Transverse colon (tissue), 4 donors: ENCODE results near the gene ARMH2. TPM values are rescaled to one million over a fixed set of nuclear protein-coding genes. Genes with fewer than 3 reads are reported as not detected.

Experiments
- DNase-seq: peaks from one replicate; pipeline ENCODE4 v3.0.0-alpha.2; 2019
- H3K27ac ChIP-seq, 4 donors: fragments of 200-600 bp; sonication (generic); 2 replicates each; pipeline ENCODE4 v1.5.1; 2016 to 2018; ENCODE audit warnings: inconsistent platforms in 4 of 4
- H3K27me3 ChIP-seq: fragments of 200-600 bp; sonication (generic); 2 replicates; pipeline ENCODE4 v1.5.1; 2017; ENCODE audit warnings: inconsistent platforms
- H3K36me3 ChIP-seq, 4 donors: fragments of 200-600 bp; sonication (generic); 2 replicates each; pipeline ENCODE4 v1.5.1; 2017 to 2019; ENCODE audit warnings: inconsistent platforms in 4 of 4
- H3K4me1 ChIP-seq, 4 donors: fragments of 200-600 bp; sonication (generic); 2 replicates each; pipeline ENCODE4 v1.5.1; 2017 to 2020; ENCODE audit warnings: inconsistent platforms in 4 of 4
- H3K4me3 ChIP-seq, 4 donors: fragments of 200-600 bp; sonication (generic); 1 replicate in 1 of 4; 2 replicates in 3 of 4; pipeline versions ENCODE4 v1.5.1 to v1.6.1; 2017 to 2019; ENCODE audit warnings: inconsistent platforms in 4 of 4
- H3K9me3 ChIP-seq, 2 donors: fragments of 200-600 bp; sonication (generic); 2 replicates each; pipeline ENCODE4 v1.5.1; 2017 to 2019; ENCODE audit warnings: inconsistent platforms in 2 of 2
- EP300 ChIP-seq: sonication (generic); formaldehyde crosslinking; IDR thresholded peaks from one replicate; pipeline ENCODE4 v1.6.1; 2017; ENCODE audit warnings: antibody characterized with exemption, low read depth
- POLR2A ChIP-seq: fragments of 450-650 bp; IDR thresholded peaks from one replicate; pipeline ENCODE4 v1.6.1; 2016; ENCODE audit warnings: antibody characterized with exemption, mild to moderate bottlenecking, moderate library complexity
- POLR2AphosphoS5 ChIP-seq, 3 donors: sonication (generic); formaldehyde crosslinking; IDR thresholded peaks; one replicate each; pipeline ENCODE4 v1.6.1; 2016; ENCODE audit warnings: antibody characterized with exemption in 3 of 3
- WGBS, 2 donors: methylation state at CpG; one replicate each; pipeline ENCODE4 v1.1.5; 2018; ENCODE audit warnings: low coverage in 1 of 2; 5-methylcytosine and 5-hydroxymethylcytosine counted together
- in situ Hi-C, 4 donors: fragments of 200-750 bp; cut with MboI; loops; one replicate each; pipeline versions ENCODE4 v1.15.0 to v1.15.1; 2017; ENCODE audit warnings: low sequenced_read_pairs in 3 of 4, low pct_ligation_motif_present in 1 of 4, low pct_unique_long_range_greater_than_20kb in 1 of 4
- intact Hi-C: fragments of 100-400 bp; cut with DNase I; formaldehyde crosslinking; loops from one replicate; pipeline ENCODE4 v1.15.1; 2023; ENCODE audit warnings: low total_unique reads
- total RNA-seq, 4 donors: library from RNA; depleted of rRNA; stranded (reverse); fragments of >200 nt; gene quantifications; one replicate each; pipeline ENCODE4 v1.1.0, GENCODE V29; 2016
- TF ChIP-seq, protein P1 (sequence below), 5 experiments: fragments of 200-600 bp in 3 of 5; fragments of 450-650 bp in 2 of 5; sonication (generic) in 3 of 5; IDR thresholded peaks; 1 replicate in 2 of 5; 2 replicates in 3 of 5; pipeline ENCODE4 v1.5.1; 2016 to 2017; ENCODE audit warnings: antibody characterized with exemption in 5 of 5, inconsistent platforms in 3 of 5, mild to moderate bottlenecking in 2 of 5, moderate library complexity in 1 of 5

ARMH2 gene
- total RNA-seq, 4 donors from 2014 or later, result not detected

DNA sequence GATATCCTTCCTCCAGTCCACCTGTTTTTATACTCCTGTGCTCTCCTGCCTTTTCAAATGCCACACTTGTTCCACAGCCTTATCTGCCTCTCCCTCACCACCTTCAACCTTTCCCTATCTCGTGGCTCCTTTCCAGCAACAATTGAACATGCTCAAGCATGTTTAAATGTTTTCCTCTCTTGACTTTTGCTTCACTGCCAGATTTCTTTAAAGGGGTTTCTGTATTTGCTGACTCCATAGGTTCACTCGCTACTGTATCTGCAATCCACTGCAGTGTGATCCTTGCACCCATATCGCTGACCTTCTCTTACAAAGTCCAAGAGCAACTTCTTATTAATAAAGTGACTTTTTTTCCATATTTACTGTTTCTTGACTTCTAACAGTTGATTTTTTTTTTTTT, 35.1 kb downstream of the ARMH2 start:
- WGBS, 2 donors, result 57 to 65% methylated on average over 3 of the region's 3 CpGs
- TF ChIP-seq POLR2AphosphoS5 (IDR thresholded peaks at IDR 0.05) (no peak), POLR2A (no peak), EP300 (no peak)
- TF ChIP-seq, protein P1, sequence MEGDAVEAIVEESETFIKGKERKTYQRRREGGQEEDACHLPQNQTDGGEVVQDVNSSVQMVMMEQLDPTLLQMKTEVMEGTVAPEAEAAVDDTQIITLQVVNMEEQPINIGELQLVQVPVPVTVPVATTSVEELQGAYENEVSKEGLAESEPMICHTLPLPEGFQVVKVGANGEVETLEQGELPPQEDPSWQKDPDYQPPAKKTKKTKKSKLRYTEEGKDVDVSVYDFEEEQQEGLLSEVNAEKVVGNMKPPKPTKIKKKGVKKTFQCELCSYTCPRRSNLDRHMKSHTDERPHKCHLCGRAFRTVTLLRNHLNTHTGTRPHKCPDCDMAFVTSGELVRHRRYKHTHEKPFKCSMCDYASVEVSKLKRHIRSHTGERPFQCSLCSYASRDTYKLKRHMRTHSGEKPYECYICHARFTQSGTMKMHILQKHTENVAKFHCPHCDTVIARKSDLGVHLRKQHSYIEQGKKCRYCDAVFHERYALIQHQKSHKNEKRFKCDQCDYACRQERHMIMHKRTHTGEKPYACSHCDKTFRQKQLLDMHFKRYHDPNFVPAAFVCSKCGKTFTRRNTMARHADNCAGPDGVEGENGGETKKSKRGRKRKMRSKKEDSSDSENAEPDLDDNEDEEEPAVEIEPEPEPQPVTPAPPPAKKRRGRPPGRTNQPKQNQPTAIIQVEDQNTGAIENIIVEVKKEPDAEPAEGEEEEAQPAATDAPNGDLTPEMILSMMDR (IDR thresholded peaks at IDR 0.05), result no peak
- no peaks in the 10 kb centered on the region for H3K36me3 ChIP-seq
- H3K9me3 ChIP-seq, result no peaks in the 10 kb centered on the region
- no peaks in the 10 kb centered on the region for H3K27me3 ChIP-seq
- no peak for DNase-seq
- H3K4me3 ChIP-seq, result no peak overlapping the region
- in situ Hi-C loops (loop anchor here in 2 of 4 donors (10.0 to 25.0 kb wide), 2 partner anchors 176 to 179 kb away; no protein-coding TSS in a partner anchor), intact Hi-C loops (loop anchor here (10.0 kb wide), 1 partner anchor 179 kb away; no protein-coding TSS in a partner anchor)
- peaks cover 0 to 12% (median 0%) of the 10 kb centered on the region in 4 donors for H3K4me1 ChIP-seq
- H3K27ac ChIP-seq, result peak overlapping the region in 2 of 4 donors; percentile 9 to 33

DNA sequence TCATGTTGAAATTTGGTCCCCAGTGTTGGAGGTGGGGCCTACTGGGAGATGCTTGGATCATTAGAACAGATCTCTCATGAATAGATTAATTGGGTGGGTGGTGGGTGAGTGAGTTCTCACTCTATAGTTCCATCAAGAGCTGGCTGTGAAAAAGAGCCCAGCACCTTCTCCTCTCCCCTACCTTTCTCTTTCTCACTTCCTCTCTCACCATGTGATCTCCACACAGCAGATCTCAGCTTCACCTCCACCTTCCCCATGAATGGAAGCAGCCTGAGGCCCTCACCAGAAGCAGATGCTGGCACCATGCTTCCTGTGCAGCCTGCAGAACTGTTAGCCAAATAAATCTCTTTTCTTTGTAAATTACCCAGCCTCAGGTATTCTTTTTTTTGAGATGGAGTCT, 36.9 kb downstream of the ARMH2 start:
- Histone ChIP-seq H3K27ac (no peak overlapping the region), H3K36me3 (no peaks in the 10 kb centered on the region), H3K4me3 (no peak overlapping the region), H3K27me3 (no peaks in the 10 kb centered on the region), H3K9me3 (no peaks in the 10 kb centered on the region), H3K4me1 (peaks cover 0 to 12% (median 0%) of the 10 kb centered on the region in 4 donors)
- intact Hi-C loops, result loop anchor here (10.0 kb wide), 1 partner anchor 177 kb away; no protein-coding TSS in a partner anchor
- no peak for TF ChIP-seq POLR2AphosphoS5 (IDR thresholded peaks at IDR 0.05)
- TF ChIP-seq POLR2A, result no peak
- TF ChIP-seq, protein P1 (IDR thresholded peaks at IDR 0.05), result no peak
- no peak for TF ChIP-seq EP300
- in situ Hi-C loops, result loop anchor here in 2 of 4 donors (10.0 to 25.0 kb wide), 2 partner anchors 175 to 177 kb away; no protein-coding TSS in a partner anchor
- DNase-seq, result no peak

DNA sequence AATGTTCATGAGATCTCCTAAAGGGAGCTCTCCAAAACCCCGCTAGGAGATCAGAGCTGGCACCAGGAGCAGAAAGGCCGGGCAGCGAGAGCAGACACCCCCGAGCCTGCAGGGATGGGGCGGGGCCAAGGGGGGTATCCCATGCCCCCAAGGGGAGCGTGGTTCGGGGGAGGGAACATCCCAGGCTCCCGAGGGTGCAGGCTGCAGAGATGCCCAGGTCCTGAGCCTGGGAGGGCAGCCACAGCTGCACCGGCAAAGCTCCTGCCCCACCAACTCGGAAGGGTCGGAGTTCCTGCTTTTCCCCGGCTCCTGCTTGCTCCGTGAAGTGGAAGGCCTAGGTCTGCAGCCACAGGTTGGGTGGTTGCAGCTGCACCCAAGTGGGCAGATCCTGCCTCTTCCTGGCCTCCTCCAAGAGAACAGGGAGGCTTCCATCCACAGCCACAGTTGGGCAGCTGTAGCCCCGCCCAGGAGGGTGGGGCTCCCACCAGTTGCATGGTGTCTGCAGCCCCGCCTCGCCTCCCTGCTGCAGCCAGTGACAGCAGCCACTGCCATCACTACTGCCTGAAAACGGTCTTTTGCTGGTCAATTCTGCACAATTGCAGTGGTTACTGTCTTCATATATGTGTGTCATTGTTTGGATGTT, 37.4 kb downstream of the ARMH2 start:
- peak; percentile 28 for DNase-seq
- intact Hi-C loops (loop anchor here (10.0 kb wide), 1 partner anchor 177 kb away; no protein-coding TSS in a partner anchor), in situ Hi-C loops (loop anchor here in 2 of 4 donors (10.0 to 25.0 kb wide), 2 partner anchors 174 to 177 kb away; no protein-coding TSS in a partner anchor)
- Histone ChIP-seq H3K27ac (no peak overlapping the region), H3K36me3 (no peaks in the 10 kb centered on the region), H3K27me3 (no peaks in the 10 kb centered on the region), H3K4me1 (peaks cover 0 to 12% (median 0%) of the 10 kb centered on the region in 4 donors), H3K9me3 (no peaks in the 10 kb centered on the region), H3K4me3 (no peak overlapping the region)
- WGBS, 2 donors, result 90% methylated on average over 15 of the region's 17 CpGs; no CpG with 5 or more reads in 1 of the 2 donors
- TF ChIP-seq POLR2AphosphoS5 (IDR thresholded peaks at IDR 0.05) (no peak), POLR2A (no peak), EP300 (no peak)
- TF ChIP-seq, protein P1 (IDR thresholded peaks at IDR 0.05), result no peak

DNA sequence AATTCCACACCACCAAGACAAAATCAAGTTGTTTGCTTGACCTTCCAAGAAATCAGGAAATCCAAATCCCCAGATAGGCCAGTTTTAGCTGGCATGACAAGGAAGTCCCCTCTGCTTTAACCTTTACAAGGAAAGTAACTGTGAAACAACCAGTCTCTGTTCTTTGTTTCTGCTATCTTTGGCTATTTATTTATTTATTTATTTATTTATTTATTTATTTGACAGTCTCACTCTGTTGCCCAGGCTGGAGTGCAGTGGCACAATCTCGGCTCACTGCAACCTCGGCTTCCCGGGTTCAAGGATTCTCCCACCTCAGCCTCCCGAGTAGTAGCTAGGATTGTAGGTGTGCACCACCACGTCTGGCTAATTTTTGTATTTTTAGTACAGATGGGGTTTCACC, 38.5 kb downstream of the ARMH2 start:
- DNase-seq, result no peak
- H3K36me3 ChIP-seq, result no peaks in the 10 kb centered on the region
- H3K4me1 ChIP-seq, result peaks cover 0 to 12% (median 0%) of the 10 kb centered on the region in 4 donors
- in situ Hi-C loops, result loop anchor here in 2 of 4 donors (10.0 to 25.0 kb wide), 2 partner anchors 173 to 175 kb away; no protein-coding TSS in a partner anchor
- TF ChIP-seq POLR2A (no peak), POLR2AphosphoS5 (IDR thresholded peaks at IDR 0.05) (no peak), EP300 (no peak)
- TF ChIP-seq, protein P1 (IDR thresholded peaks at IDR 0.05), result no peak
- H3K9me3 ChIP-seq, result no peaks in the 10 kb centered on the region
- WGBS, 2 donors, result 99% methylated on average over 5 of the region's 5 CpGs; no CpG with 5 or more reads in 1 of the 2 donors
- H3K27me3 ChIP-seq, result no peaks in the 10 kb centered on the region
- intact Hi-C loops, result loop anchor here (10.0 kb wide), 1 partner anchor 175 kb away; no protein-coding TSS in a partner anchor
- H3K27ac ChIP-seq, result no peak overlapping the region
- no peak overlapping the region for H3K4me3 ChIP-seq
